Duodenal mucosa (tissue), 2 donors: Measurements from ENCODE around the gene GCDH.
A peak's percentile ranks its signal among the peaks of the same experiment; 100 is the strongest.

Experiments used
- H3K27ac ChIP-seq: one replicate; pipeline ENCODE4 v1.7.0; 2013; ENCODE audit warnings: low read depth, low read length
- H3K27me3 ChIP-seq, 2 donors: one replicate each; pipeline ENCODE4 v1.7.0; 2013; ENCODE audit warnings: low read length in 2 of 2, control low read depth in 1 of 2; ENCODE audit not compliant: insufficient read depth in 2 of 2, control insufficient read depth in 1 of 2
- H3K36me3 ChIP-seq, 2 donors: one replicate each; pipeline ENCODE4 v1.7.0; 2013; ENCODE audit warnings: low read length in 2 of 2, control low read depth in 1 of 2; ENCODE audit not compliant: insufficient read depth in 2 of 2, control insufficient read depth in 1 of 2
- H3K4me1 ChIP-seq, 2 donors: one replicate each; pipeline ENCODE4 v1.7.0; 2013; ENCODE audit warnings: low read length in 2 of 2, control low read depth in 1 of 2; ENCODE audit not compliant: insufficient read depth in 2 of 2, control insufficient read depth in 1 of 2
- H3K4me3 ChIP-seq, 2 donors: one replicate each; pipeline ENCODE4 v1.7.0; 2013; ENCODE audit warnings: low read length in 2 of 2, low read depth in 1 of 2
- H3K9ac ChIP-seq, 2 donors: one replicate each; pipeline ENCODE4 v1.7.0; 2013; ENCODE audit warnings: low read length in 2 of 2, low read depth in 1 of 2
- H3K9me3 ChIP-seq, 2 donors: one replicate each; pipeline ENCODE4 v1.7.0; 2013; ENCODE audit warnings: low read length in 2 of 2, control low read depth in 1 of 2; ENCODE audit not compliant: control insufficient read depth in 1 of 2

The GCDH gene

GRCh38 chr19:12932392-12933286 lies 41.7 kb downstream of the GCDH start:
- Histone ChIP-seq H3K9ac (peak overlapping the region; percentile 86 to 98), H3K4me1 (peaks cover 17 to 23% of the 10 kb centered on the region in 2 donors), H3K27me3 (no peaks in the 10 kb centered on the region), H3K9me3 (no peaks in the 10 kb centered on the region), H3K27ac (peak overlapping the region; percentile 59), H3K4me3 (peak overlapping the region; percentile 99 to 100), H3K36me3 (peaks cover 17 to 30% of the 10 kb centered on the region in 2 donors)

GRCh38 chr19:12933287-12934072 lies 42.5 kb downstream of the GCDH start, which contains the start of gene FARSA:
TSS of gene FARSA (minus strand) at chr19:12933711. CDS start at chr19:12933696, 15 bp downstream.
- H3K4me3 ChIP-seq, result peak within 1 kb of the TSS; percentile 99 to 100
- H3K9me3 ChIP-seq, result no peaks in the 10 kb centered on the region
- peak within 1 kb of the TSS; percentile 86 to 98 for H3K9ac ChIP-seq
- H3K27ac ChIP-seq, result peak within 1 kb of the TSS; percentile 59
- H3K4me1 ChIP-seq, result peaks cover 20 to 27% of the 10 kb centered on the region in 2 donors
- peaks cover 11 to 24% of the 10 kb centered on the region in 2 donors for H3K36me3 ChIP-seq
- H3K27me3 ChIP-seq, result no peaks in the 10 kb centered on the region

GRCh38 chr19:12935071-12935470 lies 44.1 kb downstream of the GCDH start:
- no peaks in the 10 kb centered on the region for H3K9me3 ChIP-seq
- no peaks in the 10 kb centered on the region for H3K27me3 ChIP-seq
- H3K9ac ChIP-seq, result no peak overlapping the region
- no peak overlapping the region for H3K27ac ChIP-seq
- H3K4me1 ChIP-seq, result peaks cover 27 to 35% of the 10 kb centered on the region in 2 donors
- H3K36me3 ChIP-seq, result peaks cover 8 to 12% of the 10 kb centered on the region in 2 donors
- no peak overlapping the region for H3K4me3 ChIP-seq

- Histone ChIP-seq H3K9me3 (no peaks in the 10 kb centered on the region), H3K9ac (no peak overlapping the region), H3K27ac (no peak overlapping the region), H3K4me1 (peaks cover 38 to 49% of the 10 kb centered on the region in 2 donors), H3K36me3 (peaks cover 12 to 18% of the 10 kb centered on the region in 2 donors), H3K27me3 (no peaks in the 10 kb centered on the region), H3K4me3 (no peak overlapping the region)
Observed at GRCh38 chr19:12936582-12936981, 45.6 kb downstream of the GCDH start.

- Histone ChIP-seq H3K9ac (peak overlapping the region; percentile 62 to 76), H3K4me3 (peak overlapping the region; percentile 78 to 85), H3K36me3 (peaks cover 12 to 26% of the 10 kb centered on the region in 2 donors), H3K4me1 (peaks cover 36 to 54% of the 10 kb centered on the region in 2 donors), H3K27me3 (no peaks in the 10 kb centered on the region), H3K9me3 (no peaks in the 10 kb centered on the region), H3K27ac (peak overlapping the region; percentile 54)
Observed at GRCh38 chr19:12937093-12937926, 46.4 kb downstream of the GCDH start.

- Histone ChIP-seq H3K27me3 (no peaks in the 10 kb centered on the region), H3K9ac (peak within 1 kb of the TSS; percentile 84 to 94), H3K4me3 (peak within 1 kb of the TSS; percentile 94 to 97), H3K36me3 (peaks cover 13 to 34% of the 10 kb centered on the region in 2 donors), H3K4me1 (peaks cover 31 to 52% of the 10 kb centered on the region in 2 donors), H3K27ac (peak within 1 kb of the TSS; percentile 83), H3K9me3 (no peaks in the 10 kb centered on the region)
Observed at GRCh38 chr19:12937927-12938778, 47.2 kb downstream of the GCDH start, which contains the start of gene CALR. TSS of gene CALR (plus strand) at chr19:12938609. CDS start at chr19:12938680, 71 bp downstream.

- Histone ChIP-seq H3K36me3 (peaks cover 19 to 41% of the 10 kb centered on the region in 2 donors), H3K27ac (peak overlapping the region; percentile 83), H3K27me3 (no peaks in the 10 kb centered on the region), H3K9ac (peak overlapping the region; percentile 84 to 94), H3K9me3 (no peaks in the 10 kb centered on the region), H3K4me3 (peak overlapping the region; percentile 94 to 97), H3K4me1 (peaks cover 36 to 55% of the 10 kb centered on the region in 2 donors)
Observed at GRCh38 chr19:12938779-12939601, 48.0 kb downstream of the GCDH start.

- Histone ChIP-seq H3K27ac (peak overlapping the region; percentile 35), H3K4me3 (peak overlapping the region; percentile 94 to 97), H3K36me3 (peaks cover 19 to 47% of the 10 kb centered on the region in 2 donors), H3K9ac (peak overlapping the region; percentile 84 to 94), H3K9me3 (no peaks in the 10 kb centered on the region), H3K27me3 (no peaks in the 10 kb centered on the region), H3K4me1 (peaks cover 39 to 55% of the 10 kb centered on the region in 2 donors)
Observed at GRCh38 chr19:12939975-12940423, 49.0 kb downstream of the GCDH start.
